HG03439 (cell line): Measurements from ENCODE around the gene TFAP2A.
A peak's percentile ranks its signal among the peaks of the same experiment; 100 is the strongest.

Source experiments
- ATAC-seq: cut with Tn5 transposase; IDR thresholded peaks from one replicate; pipeline ENCODE4 v1.9.1; 2021; ENCODE audit warnings: mild to moderate bottlenecking, moderate library complexity; ENCODE audit not compliant: unreplicated experiment

Gene TFAP2A

DNA sequence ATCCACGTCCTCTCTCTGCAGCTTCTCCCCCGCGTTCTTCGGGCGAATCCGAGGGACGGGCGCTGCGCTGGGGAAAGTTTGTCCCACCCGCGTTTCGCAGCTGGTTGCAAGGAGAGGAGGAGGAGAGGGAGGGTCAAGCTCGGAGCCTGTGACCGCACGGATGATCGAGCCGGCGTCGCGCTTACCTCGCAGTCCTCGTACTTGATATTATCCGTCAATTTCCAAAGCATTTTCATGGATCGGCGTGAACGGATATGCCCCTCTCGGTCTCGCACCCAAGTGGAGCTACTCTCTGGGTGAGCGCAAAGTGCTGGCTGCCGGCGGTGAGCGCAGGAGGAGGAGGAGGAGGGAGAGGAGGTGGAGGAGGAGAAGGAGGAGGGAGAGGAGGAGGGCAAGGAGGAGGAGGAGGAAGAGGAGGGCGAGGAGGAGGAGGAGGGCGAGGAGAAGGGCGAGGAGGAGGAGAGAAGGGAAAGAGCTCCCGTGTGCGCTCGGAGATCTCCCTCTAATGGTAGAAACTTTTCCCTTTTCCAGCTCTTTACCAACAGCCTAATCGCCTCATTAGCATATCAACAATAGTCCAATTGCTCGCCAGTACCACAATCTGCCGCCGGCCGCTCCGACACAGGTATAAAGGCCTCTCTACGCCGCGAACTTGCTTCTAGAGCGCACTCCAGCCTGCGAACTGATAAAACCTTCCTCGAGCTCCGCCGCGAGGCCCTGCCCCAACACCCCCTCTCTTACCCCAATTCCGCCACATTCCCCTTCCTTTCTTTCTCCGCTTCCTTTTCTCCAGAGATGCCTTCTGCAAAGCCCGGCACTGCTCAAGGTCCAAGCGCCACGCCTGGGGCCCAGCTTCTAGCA, at the start of gene TFAP2A:
TSS of gene TFAP2A (minus strand) at position 319 of the 861 bp plus-strand sequence. CDS start at position 236, 83 bp downstream.
- ATAC-seq: no peak

DNA sequence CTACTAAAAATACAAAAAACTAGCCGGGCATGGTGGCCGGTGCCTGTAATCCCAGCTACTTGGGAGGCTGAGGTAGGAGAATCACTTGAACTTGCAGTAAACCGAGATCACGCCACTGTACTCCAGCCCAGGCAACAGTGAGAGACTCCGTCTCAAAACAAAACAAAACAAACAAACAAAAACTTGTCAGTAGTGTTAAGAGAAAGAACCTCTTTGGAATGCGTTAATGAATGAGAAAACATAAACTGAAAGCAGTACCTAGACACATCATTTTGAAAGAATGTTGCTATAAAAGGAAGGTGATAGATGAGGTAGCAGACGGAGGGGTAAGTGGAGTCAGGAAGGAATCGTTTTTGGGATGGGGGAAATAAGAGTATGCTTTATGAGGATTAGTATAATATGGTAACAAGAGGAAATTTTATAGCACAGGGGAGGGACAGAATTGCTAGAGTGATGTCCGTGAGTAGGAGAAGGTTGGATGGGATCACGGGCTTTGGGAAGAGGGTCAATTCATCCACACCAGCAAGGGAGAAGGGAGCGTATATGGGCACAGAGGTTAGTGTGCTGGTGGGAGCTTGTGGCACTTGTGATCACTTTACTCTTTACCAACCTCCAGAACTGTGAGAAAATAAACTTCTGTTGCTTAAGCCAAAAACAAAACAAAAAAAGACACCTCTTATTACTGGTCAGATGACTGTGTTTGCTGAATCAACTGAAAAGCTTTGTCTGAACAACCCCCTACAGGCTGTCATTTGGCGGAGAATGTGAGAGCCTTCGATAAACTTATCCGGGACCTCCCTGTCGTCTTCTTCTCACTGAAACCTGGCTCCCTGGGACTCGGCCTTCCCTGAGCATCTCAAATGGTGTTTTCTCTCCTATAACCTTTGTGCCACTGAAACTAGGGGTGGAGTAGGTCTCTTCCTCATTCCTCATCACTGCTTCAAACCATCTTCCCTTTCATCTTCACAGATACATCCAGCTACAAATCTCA, 48.9 kb upstream of the TFAP2A start:
- no peak for ATAC-seq

DNA sequence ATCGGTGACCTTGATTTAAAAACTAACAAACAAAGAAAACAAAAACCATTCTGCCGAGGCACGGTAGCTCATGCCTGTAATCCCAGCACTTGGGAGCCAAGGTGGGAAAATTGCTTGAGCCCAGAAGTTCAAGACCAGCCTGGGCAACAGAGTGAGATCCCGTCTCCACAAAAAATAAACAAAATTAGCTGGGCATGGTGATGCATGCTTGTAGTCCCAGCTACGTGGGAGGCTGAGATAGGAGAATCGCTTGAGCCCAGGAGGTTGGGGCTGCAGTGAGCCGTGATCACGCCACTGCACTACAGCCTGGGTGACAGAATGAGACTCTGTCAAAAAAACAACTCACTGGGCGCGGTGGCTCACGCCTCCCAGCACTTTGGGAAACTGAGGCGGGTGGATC, 48.2 kb upstream of the TFAP2A start:
- ATAC-seq: no peak

DNA sequence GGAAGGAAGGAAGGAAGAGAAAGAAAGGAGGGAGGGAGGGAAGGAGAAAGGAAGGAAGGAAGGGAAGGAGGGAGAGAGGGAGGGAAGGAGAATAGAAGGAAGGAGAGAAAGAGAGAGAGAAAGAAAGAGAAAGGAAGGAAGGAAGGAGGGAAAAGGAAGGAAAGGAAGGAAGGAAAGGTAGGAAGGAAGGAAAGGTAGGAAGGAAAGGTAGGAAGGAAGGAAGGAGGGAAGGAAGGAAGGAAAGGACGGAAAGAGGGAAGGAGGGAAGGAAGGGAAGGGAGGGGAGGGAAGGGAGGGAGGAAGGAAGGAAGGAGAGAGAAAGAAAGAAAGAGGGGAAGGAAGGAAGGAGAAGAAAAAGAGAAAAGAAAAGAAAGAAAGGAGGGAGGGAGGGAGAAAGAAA, 47.0 kb upstream of the TFAP2A start:
- ATAC-seq: no peak

DNA sequence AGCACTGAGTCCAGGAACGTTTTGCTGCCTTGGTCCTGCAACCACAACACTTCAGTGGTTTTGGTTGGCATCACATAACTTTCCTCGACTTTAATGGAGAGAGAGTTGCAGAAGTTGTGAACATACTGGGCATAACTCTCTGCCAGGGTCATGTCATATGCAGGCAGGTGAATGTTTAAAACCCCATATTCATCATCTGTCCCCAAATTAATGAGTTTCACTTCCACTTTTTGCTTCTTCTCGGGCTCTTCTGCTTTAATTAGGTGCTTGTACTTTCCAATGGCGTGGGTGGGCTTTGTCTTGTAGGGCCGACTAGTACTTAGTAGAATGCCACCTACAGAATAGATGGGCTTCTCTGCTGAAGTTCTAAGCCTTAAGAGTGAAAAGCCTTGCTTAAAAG, 45.2 kb upstream of the TFAP2A start:
- peak; percentile 91 for ATAC-seq

DNA sequence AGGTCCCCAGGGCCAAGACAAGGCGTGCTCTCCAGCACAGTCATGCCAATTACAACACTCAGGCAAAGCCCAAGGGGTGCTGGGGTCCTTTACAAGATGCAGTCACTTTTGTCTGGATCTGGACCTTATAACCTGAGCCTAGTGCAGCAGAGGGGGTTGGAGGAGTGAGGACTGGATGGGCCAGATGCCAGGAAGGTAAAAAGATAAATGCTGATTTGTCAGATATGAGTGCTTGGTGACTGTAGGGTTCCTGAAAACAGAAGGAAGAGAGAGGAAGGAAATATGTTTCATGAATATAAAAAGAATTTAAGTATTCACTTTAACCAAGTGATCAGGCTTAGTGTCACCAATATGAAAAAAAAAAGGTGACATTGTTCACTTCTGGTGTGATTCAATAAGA, 43.4 kb upstream of the TFAP2A start:
- ATAC-seq: no peak

DNA sequence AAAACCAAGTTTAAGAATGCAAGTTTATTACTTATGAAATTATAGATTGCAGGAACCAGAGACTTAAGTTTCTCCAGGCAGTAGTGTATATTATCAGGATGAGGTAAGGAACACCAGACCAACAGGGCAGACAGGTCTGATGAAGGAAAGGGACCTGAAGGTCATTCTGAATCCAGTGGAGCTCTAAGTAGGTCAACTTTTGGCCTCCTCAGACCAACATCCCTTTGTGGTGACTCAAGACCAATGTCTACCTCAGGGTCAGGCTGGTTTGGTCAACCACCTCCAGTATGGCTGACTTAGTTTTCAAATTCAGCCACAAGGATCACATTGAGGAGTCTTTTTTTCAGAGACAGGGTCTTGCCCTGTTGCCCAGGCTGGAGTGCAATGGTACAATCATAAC, 38.7 kb upstream of the TFAP2A start:
- ATAC-seq: no peak

DNA sequence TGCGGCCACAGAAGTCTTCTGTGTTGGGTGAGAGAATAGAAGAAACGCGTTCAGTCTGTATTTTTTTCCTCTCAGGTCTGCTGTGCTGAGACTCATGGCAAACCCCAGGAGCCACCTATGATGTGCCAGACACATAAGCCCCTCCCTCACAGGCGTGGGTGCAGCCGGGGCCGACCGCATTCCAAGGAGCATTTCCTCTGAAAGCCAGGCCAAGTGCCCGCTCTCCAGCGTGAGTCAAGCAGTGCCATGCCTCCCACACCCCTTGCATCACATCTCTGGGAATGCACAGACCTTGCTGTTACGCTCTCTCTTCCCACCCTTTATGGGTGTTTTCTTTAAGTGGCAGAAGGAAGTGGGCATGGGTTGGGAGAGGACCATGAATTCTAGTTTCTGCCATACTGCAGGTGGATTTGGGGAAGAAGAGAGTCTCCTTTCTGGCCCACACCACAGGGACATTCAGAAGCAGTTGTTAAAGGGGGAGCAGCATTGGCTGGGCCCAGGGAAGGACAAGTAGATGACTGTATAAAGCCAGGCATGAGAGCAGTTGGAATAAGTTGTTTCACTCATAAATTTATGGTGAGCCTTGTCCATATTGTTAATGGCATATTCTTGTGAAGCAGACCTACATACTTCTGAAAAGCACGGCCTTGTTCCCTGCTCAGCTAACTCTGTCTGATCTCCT, 37.1 kb upstream of the TFAP2A start:
- no peak for ATAC-seq

DNA sequence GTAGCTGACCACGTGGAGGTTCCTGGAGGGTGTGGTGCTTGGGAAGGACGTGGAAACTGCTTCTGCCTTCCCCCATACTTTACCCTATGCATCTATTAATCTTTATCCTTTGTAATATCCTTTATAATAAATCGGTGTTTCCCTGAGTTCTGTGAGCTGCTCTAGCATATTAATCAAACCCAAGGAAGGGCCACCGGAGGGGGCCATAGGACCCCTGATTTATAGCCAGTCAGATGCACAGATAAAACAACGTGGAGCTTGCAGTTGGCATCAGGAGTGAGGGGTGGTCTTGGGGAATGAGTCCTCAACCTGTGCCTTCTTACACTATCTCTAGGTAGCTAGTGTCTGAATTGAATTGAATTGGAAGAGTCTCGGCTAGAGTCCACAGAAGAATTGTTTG, 36.5 kb upstream of the TFAP2A start:
- ATAC-seq: no peak

DNA sequence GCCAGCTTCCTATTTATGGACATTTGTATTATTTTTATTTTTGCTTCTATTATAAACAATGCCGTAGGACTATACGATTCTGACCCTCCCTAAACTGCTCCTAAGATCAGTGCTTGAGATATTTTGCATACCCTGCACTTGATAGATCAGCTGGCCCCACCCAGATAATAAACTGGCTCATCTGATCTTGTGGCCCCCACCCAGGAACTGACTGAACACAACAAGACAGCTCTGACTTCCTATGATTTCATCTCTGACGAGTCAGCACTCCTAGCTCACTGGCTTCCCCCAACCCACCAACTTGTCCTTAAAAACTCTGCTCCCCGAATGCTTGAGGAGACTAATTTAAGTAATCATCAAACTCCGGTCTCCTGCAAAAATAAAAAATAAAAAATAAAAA, 34.9 kb upstream of the TFAP2A start:
- no peak for ATAC-seq

DNA sequence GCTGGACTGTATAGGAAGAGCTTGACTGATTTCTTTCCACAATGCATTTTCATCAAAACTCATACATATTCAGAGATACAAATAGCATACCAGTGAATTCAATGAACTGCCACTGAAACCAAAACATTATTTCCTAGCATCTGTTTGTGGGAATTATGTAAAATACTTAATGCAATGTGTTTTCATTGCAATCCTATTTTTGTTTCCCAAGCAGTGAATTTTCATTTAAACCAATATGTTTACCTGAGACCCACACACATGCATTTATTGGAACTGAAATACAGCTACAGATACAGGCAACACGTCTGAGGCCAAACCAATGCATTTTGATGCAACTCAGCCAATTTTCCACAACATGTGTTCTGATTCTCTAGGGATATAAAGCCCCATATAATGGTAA, 33.2 kb upstream of the TFAP2A start:
- no peak for ATAC-seq

DNA sequence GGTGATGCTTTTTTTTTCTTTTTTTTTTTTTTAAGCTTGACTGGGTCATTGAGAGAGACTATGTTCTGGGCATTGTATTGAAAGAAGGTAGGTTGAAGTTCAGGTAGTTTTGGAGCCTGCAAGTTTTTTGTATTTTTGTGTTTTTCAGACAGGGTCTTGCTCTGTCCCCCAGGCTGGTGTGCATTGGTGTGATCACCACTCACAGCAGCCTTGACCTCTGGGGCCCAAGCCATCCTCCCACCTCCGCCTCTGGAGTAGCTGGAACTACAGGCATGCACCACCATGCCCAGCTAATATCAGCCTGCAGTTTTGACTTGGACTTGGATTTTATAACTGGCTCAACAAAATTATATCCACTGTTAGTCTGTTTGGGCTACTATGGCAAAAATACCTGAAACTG, 31.7 kb upstream of the TFAP2A start:
- ATAC-seq: no peak

DNA sequence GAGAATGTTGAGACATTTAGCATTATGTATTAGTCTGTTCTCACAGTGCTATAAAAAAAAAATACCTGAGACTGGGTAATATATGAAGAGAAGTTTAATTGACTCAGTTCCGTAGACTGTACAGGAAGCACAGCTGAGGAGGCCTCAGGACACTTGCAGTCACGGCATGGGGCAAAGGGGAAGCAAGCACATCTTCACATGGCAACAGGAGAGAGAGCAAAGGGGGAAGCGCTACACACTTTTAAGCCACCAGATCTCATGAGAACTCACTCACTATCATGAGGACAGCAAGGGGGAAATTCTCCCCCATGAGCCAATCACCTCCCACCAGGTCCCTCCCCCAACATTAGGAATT, 26.8 kb upstream of the TFAP2A start:
- ATAC-seq: no peak

DNA sequence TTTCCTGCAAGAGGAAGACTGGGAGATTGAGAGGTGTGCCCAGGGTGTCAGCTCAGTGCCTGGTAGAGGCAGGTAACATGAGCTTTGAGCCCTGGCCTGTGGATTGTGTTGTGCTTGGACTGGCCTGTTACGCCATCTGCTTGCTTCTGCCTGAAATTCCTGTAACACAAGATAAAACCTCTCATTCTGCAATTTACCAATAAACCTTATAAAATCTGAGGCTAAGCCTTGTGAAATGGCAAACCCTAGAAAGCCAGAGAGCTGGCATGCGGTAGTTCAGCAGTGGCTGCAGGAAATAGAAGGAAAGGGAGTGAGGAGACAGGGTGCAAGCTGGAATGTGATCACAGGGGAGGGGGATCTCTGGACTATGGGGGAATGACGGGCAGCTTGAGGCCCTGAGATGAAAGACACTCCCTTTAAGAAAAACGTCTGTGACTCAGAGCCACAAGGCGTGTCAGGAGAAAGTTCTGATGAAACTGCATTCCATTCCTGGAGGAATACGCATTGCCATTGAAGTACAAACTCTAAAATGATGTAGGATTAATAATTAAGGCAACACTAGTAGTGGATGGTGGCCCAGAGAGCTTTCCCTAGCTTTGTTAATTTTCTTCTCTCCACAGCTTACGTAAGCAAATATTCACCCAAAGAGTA, 26.3 kb upstream of the TFAP2A start:
- ATAC-seq: no peak

DNA sequence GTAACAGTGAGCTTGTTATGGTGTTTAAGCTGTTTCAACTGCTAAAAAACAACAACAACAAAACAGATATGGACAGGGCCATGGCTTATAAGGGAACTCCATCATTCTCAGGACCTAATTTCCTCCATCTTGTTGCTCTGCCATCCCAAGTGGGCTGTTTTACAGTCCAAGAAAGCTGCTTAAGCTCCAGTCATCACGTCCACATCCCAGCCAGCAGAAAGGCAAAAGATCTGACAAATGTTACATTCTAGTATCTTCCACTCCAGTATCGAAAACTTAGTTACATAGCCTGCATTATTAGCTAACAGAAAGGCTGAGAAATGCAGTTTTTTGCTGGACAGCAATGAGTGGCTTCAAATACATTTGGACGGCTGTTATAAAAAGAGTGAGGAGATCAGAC, 23.0 kb upstream of the TFAP2A start:
- ATAC-seq: no peak

DNA sequence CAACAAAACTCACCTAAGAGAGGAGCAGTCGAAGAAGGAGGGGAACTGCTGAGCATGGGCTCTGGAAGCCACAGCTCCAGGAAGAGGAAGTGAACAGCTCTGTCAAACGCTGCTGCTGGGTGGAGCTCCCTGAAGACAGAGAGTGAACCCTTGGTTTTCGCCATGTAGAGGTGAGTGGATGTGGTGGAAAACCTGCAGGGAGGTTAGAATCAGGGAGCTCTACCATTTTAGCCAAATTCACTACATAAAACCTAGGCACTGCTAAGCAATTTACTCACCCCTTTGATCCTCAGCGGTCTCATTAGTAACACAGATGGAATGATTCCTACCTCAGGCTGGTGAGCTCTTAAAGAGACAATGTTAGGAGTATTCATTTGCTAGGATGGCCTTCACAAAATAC, 19.4 kb upstream of the TFAP2A start:
- no peak for ATAC-seq

DNA sequence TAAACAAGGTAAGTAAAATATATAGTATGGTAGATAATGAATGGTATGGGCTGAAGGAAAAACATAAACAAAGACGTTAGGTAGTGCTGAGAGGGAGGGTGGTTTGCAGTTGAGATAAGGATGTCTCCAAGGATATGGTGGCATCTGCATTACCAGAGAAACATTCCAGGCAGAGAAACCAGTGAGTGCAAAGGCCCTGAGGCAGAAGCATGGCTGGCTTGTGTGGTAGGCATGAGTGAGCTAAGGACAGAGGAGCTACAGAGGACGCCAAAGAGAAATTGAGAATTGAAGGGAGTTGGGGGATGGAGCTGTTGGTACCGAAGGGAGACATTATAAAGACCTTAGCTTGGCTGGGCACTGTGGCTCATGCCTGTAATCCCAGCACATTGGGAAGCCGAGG, 18.4 kb upstream of the TFAP2A start:
- no peak for ATAC-seq

DNA sequence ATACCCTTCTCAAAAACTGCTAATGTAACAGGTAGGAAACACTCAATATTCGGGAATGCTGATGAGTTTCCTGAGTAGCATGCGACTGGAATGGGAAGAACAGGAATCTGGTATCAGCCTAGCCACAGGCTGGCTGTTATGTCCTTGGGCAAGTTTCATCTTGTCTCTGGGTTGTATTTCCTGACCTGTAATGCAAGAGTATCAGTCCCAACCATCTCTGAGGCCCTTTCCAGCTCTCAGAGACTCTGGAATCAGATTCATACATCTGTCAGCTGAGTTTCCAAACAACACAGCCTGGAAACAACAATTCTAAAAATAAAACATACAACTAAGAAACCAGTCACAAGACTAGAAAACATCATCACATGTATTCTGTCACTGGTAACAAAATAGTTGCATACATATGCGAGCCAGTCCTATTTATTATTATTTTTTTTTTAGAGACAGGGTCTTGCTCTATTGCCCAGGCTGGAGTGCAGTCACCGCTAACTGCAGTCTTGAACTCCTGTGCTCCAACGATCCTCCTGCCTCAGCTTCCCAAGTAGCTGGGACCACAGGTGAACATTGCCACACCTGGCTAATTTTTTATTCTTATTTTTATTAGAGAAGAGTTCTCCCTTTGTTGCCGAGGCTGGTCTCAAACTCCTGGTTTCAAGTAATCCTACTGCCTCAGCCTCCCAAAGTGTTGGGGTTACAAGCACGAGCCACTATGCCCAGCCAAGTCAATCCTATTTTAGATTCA, 16.7 kb upstream of the TFAP2A start:
- no peak for ATAC-seq

DNA sequence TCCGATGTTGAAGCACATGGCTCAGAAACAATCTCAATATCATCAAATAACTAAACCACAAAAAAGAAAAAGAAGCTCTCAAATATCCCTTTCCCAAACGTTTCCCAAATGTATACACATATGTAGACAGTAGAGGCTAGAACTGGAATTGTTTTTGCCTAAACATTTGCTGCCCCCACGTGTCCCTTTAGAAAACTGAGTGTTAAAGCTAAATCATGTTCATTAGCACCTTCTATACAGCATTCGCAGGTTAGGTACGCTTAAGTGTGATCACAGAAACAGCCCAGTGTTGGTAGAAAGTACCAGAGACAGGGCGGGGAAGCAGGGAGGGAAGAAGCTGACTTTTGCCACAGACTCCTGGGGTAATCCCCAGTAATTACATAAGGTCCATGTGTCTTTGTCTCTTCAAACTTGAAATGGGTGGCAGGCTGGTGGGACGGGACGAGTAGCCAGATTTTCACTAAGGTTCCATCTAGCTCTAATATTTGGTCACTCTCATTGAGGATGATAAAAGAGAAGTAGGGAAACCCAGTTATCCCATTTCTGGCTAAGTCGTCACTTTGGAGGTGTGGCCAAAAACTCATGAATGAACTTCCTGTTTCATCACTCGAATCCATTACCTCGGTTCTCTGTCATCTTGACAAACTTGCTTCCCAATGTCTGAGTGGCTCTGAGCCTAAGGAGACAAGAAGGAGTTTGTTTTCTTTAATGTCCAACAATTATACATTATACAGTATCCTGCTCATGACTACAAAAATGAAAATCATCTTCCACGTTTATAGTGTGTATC, 15.0 kb upstream of the TFAP2A start:
- ATAC-seq: peak; percentile 61
